ENCODE results near the gene RPP38. TPM values are rescaled to one million over a fixed set of nuclear protein-coding genes. Genes with fewer than 3 reads are reported as not detected.

RPP38 gene
- total RNA-seq, 1 experiment from 2014 or later: 40.7 TPM

DNA sequence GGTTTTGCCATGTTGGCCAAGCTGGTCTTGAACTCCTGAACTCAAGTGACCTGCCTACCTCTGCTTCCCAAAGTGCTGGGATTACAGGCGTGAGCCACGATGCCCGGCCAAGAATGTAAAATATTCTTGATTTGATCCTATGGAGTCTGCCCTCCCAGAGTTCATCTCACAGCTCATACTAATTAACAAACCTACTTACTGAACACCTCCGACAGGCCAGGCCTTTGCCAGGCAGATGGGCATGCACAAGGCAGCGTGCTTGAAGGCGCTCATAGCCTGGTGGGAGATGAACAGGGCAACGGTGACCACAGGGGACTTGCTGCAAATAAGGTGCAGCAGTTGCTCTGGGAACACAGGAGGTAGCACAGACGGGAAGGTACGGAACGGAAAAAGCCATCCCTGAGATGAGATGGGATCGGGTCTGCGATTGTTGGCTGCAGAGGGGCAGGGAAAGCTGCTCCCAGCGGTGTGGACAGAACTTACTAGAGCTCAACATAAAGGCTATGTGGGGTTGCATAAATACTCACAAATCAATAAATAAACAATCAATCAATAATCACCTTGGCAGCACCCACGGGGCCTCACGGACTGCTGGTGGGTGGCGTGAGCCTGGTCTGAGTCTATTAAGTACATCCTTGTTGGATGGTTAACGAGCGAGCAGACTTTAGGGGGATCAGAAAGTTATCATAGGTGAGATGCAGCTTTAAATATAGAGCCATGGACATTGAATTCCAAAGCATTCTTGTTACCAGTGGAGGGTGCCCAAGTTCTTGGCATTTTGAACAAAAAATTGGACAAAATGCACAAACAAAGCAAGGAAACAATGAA, 13.3 kb upstream of the RPP38 start:
- H3K9me3 Mint-ChIP-seq (ENCODE audit: unreplicated experiment): no peaks in the 10 kb centered on the region
- H3K36me3 Mint-ChIP-seq (ENCODE audit: insufficient read depth, unreplicated experiment): no peaks in the 10 kb centered on the region
- H3K4me3 Mint-ChIP-seq (ENCODE audit: unreplicated experiment): peak overlapping the region; percentile 71
- intact Hi-C loops (cut with micrococcal nuclease; ENCODE audit: unreplicated experiment): loop anchor here (5.0 kb wide), 1 partner anchor 82 kb away; no protein-coding TSS in a partner anchor
- CTCF ChIA-PET: interaction anchor here (0.5 to 1.2 kb wide), 3 partner anchors 83 to 1415 kb away, joined by 3 to 5 read pairs (median 3); no protein-coding TSS in a partner anchor
- Histone ChIP-seq H3K36me3 (ENCODE audit: control insufficient read depth, insufficient read depth, low read length) (no peaks in the 10 kb centered on the region), H3K9me3 (no peaks in the 10 kb centered on the region), H3K27me3 (replicated peaks; ENCODE audit: control insufficient read depth, insufficient read depth, low read length) (no peaks in the 10 kb centered on the region), H3K4me1 (peaks cover 6% of the 10 kb centered on the region), H3K4me3 (ENCODE audit: low read depth, low read length) (peak overlapping the region; percentile 35)
- TF ChIP-seq, protein P1, sequence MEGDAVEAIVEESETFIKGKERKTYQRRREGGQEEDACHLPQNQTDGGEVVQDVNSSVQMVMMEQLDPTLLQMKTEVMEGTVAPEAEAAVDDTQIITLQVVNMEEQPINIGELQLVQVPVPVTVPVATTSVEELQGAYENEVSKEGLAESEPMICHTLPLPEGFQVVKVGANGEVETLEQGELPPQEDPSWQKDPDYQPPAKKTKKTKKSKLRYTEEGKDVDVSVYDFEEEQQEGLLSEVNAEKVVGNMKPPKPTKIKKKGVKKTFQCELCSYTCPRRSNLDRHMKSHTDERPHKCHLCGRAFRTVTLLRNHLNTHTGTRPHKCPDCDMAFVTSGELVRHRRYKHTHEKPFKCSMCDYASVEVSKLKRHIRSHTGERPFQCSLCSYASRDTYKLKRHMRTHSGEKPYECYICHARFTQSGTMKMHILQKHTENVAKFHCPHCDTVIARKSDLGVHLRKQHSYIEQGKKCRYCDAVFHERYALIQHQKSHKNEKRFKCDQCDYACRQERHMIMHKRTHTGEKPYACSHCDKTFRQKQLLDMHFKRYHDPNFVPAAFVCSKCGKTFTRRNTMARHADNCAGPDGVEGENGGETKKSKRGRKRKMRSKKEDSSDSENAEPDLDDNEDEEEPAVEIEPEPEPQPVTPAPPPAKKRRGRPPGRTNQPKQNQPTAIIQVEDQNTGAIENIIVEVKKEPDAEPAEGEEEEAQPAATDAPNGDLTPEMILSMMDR (IDR thresholded peaks at IDR 0.05; ENCODE audit: insufficient read depth in 1 of 2, low read depth in 1 of 2, low read length in 1 of 2, severe bottlenecking in 1 of 2, unreplicated experiment in 1 of 2): no peak
- peaks cover 4% of the 10 kb centered on the region for H3K4me1 Mint-ChIP-seq (ENCODE audit: low read depth, unreplicated experiment)
- POLR2A ChIA-PET: interaction anchor here (0.6 to 1.5 kb wide), 2 partner anchors 123 to 125 kb away, joined by 3 to 6 read pairs; partner anchors contain the start of gene MEIG1
- no peak for DNase-seq
- no TSS peak for BruUV-seq (replicated peaks)
- no peaks in the 10 kb centered on the region for H3K27me3 Mint-ChIP-seq (ENCODE audit: insufficient read depth, unreplicated experiment)
- peak overlapping the region; percentile 42 for H3K27ac Mint-ChIP-seq (ENCODE audit: unreplicated experiment)

DNA sequence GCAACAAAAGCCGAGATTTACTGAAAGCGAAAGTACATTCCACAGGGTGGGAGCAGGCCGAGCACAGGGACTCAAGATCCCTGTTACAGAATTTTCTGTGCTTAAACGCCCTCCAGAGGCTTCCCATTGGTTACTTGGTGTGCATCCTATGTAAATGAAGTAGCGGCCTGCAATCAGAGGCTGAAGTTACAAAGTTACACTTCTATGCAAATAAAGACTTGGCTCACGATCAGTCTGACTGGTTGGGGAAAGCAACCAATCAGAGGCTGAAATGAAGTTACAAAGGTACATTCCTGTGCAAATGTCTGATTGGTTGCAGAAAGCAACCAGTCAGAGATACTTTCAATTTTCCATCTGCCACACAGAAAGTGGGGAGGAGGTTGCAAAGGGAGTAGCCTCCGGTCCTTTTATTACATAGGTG, 12.6 kb upstream of the RPP38 start:
- CTCF ChIA-PET: interaction anchor here (0.6 kb wide), 2 partner anchors 113 to 391 kb away, joined by 3 to 5 read pairs; no protein-coding TSS in a partner anchor
- no peaks in the 10 kb centered on the region for H3K9me3 Mint-ChIP-seq (ENCODE audit: unreplicated experiment)
- H3K36me3 ChIP-seq (ENCODE audit: control insufficient read depth, insufficient read depth, low read length): no peaks in the 10 kb centered on the region
- H3K4me1 ChIP-seq: peaks cover 6% of the 10 kb centered on the region
- intact Hi-C loops (cut with micrococcal nuclease; ENCODE audit: unreplicated experiment): loop anchor here (5.0 kb wide), 1 partner anchor 82 kb away; no protein-coding TSS in a partner anchor
- peak; percentile 85 to 92 for DNase-seq
- no TSS peak for BruUV-seq (replicated peaks)
- H3K36me3 Mint-ChIP-seq (ENCODE audit: insufficient read depth, unreplicated experiment): no peaks in the 10 kb centered on the region
- H3K4me1 Mint-ChIP-seq (ENCODE audit: low read depth, unreplicated experiment): peaks cover 5% of the 10 kb centered on the region
- POLR2A ChIA-PET: interaction anchor here (1.0 to 1.5 kb wide), 2 partner anchors 13 to 125 kb away, joined by 4 to 6 read pairs; partner anchors contain the start of genes MEIG1 and RPP38
- H3K9me3 ChIP-seq: no peaks in the 10 kb centered on the region
- H3K4me3 Mint-ChIP-seq (ENCODE audit: unreplicated experiment): peak overlapping the region; percentile 71
- peak overlapping the region; percentile 42 for H3K27ac Mint-ChIP-seq (ENCODE audit: unreplicated experiment)
- peak overlapping the region; percentile 35 for H3K4me3 ChIP-seq (ENCODE audit: low read depth, low read length)
- H3K27me3 ChIP-seq (replicated peaks; ENCODE audit: control insufficient read depth, insufficient read depth, low read length): no peaks in the 10 kb centered on the region
- TF ChIP-seq, protein P1 (IDR thresholded peaks at IDR 0.05; ENCODE audit: insufficient read depth in 1 of 2, low read depth in 1 of 2, low read length in 1 of 2, severe bottlenecking in 1 of 2, unreplicated experiment in 1 of 2): no peak
- no peaks in the 10 kb centered on the region for H3K27me3 Mint-ChIP-seq (ENCODE audit: insufficient read depth, unreplicated experiment)

GRCh38 chr10:15088428-15089261, 8.5 kb upstream of the RPP38 start, which contains the start of gene ACBD7:
Gene ACBD7, minus strand, starts transcription at chr10:15088776. Its CDS starts 48 bp downstream, at chr10:15088728.
- Histone ChIP-seq H3K4me3 (ENCODE audit: low read depth, low read length) (peak within 1 kb of the TSS; percentile 94), H3K36me3 (ENCODE audit: control insufficient read depth, insufficient read depth, low read length) (no peaks in the 10 kb centered on the region), H3K4me1 (peaks cover 5% of the 10 kb centered on the region), H3K27me3 (replicated peaks; ENCODE audit: control insufficient read depth, insufficient read depth, low read length) (no peaks in the 10 kb centered on the region), H3K9me3 (no peaks in the 10 kb centered on the region)
- POLR2A ChIA-PET: no interaction called here
- H3K36me3 Mint-ChIP-seq (ENCODE audit: insufficient read depth, unreplicated experiment): no peaks in the 10 kb centered on the region
- peaks cover 9% of the 10 kb centered on the region for H3K27me3 Mint-ChIP-seq (ENCODE audit: insufficient read depth, unreplicated experiment)
- DNase-seq: peak; percentile 87 to 95
- H3K4me1 Mint-ChIP-seq (ENCODE audit: low read depth, unreplicated experiment): peaks cover 5% of the 10 kb centered on the region
- peaks cover 11% of the 10 kb centered on the region for H3K9me3 Mint-ChIP-seq (ENCODE audit: unreplicated experiment)
- no TSS peak for BruUV-seq (replicated peaks)
- H3K27ac Mint-ChIP-seq (ENCODE audit: unreplicated experiment): no peak within 1 kb of the TSS
- CTCF ChIA-PET: no interaction called here
- intact Hi-C loops (cut with micrococcal nuclease; ENCODE audit: unreplicated experiment): loop anchor here (1.0 kb wide), 1 partner anchor 9 kb away; the partner anchor contains the start of gene RPP38
- peak within 1 kb of the TSS; percentile 85 for H3K4me3 Mint-ChIP-seq (ENCODE audit: unreplicated experiment)
- TF ChIP-seq, protein P1 (IDR thresholded peaks at IDR 0.05; ENCODE audit: insufficient read depth in 1 of 2, low read depth in 1 of 2, low read length in 1 of 2, severe bottlenecking in 1 of 2, unreplicated experiment in 1 of 2): peak; percentile 13 to 39
